ENCODE results near the gene DUSP8. TPM values are rescaled to one million over a fixed set of nuclear protein-coding genes. Genes with fewer than 3 reads are reported as not detected.
A peak's percentile ranks its signal among the peaks of the same experiment; 100 is the strongest.

The DUSP8 gene
- total RNA-seq, 1 donor from 2014 or later = 2.2 TPM

- peak overlapping the region; percentile 42 for H3K4me3 Mint-ChIP-seq (ENCODE audit: unreplicated experiment)
- DNase-seq (ENCODE audit: low spot score) = no peak
- peaks cover 15% of the 10 kb centered on the region for H3K27me3 Mint-ChIP-seq (ENCODE audit: unreplicated experiment)
- no peaks in the 10 kb centered on the region for H3K36me3 Mint-ChIP-seq (ENCODE audit: low read depth, unreplicated experiment)
- H3K4me1 Mint-ChIP-seq (ENCODE audit: unreplicated experiment) = peaks cover 3% of the 10 kb centered on the region
- H3K9me3 Mint-ChIP-seq (ENCODE audit: unreplicated experiment) = no peaks in the 10 kb centered on the region
- TF ChIP-seq CTCF (IDR thresholded peaks at IDR 0.05; ENCODE audit: unreplicated experiment) = no peak
- H3K27ac Mint-ChIP-seq (ENCODE audit: unreplicated experiment) = no peak overlapping the region
Observed at GRCh38 chr11:1570531-1570895, 1.6 kb downstream of the DUSP8 start.

- H3K9me3 Mint-ChIP-seq (ENCODE audit: unreplicated experiment) = no peaks in the 10 kb centered on the region
- H3K4me3 Mint-ChIP-seq (ENCODE audit: unreplicated experiment) = no peak overlapping the region
- no peaks in the 10 kb centered on the region for H3K36me3 Mint-ChIP-seq (ENCODE audit: low read depth, unreplicated experiment)
- H3K27ac Mint-ChIP-seq (ENCODE audit: unreplicated experiment) = no peak overlapping the region
- TF ChIP-seq CTCF (IDR thresholded peaks at IDR 0.05; ENCODE audit: unreplicated experiment) = no peak
- peak; percentile 6 for DNase-seq (ENCODE audit: low spot score)
- H3K27me3 Mint-ChIP-seq (ENCODE audit: unreplicated experiment) = peaks cover 15% of the 10 kb centered on the region
- H3K4me1 Mint-ChIP-seq (ENCODE audit: unreplicated experiment) = peaks cover 2% of the 10 kb centered on the region
Observed at GRCh38 chr11:1570001-1570453, 2.0 kb downstream of the DUSP8 start.

- no peaks in the 10 kb centered on the region for H3K4me1 Mint-ChIP-seq (ENCODE audit: unreplicated experiment)
Observed at GRCh38 chr11:1569251-1569780, 2.8 kb downstream of the DUSP8 start.

GRCh38 chr11:1568441-1568911 lies 3.6 kb downstream of the DUSP8 start:
- H3K36me3 Mint-ChIP-seq (ENCODE audit: low read depth, unreplicated experiment) = no peaks in the 10 kb centered on the region
- DNase-seq (ENCODE audit: low spot score) = peak; percentile 14
- no peak overlapping the region for H3K4me3 Mint-ChIP-seq (ENCODE audit: unreplicated experiment)
- H3K4me1 Mint-ChIP-seq (ENCODE audit: unreplicated experiment) = no peaks in the 10 kb centered on the region
- no peak overlapping the region for H3K27ac Mint-ChIP-seq (ENCODE audit: unreplicated experiment)
- TF ChIP-seq CTCF (IDR thresholded peaks at IDR 0.05; ENCODE audit: unreplicated experiment) = no peak
- no peaks in the 10 kb centered on the region for H3K9me3 Mint-ChIP-seq (ENCODE audit: unreplicated experiment)
- peaks cover 15% of the 10 kb centered on the region for H3K27me3 Mint-ChIP-seq (ENCODE audit: unreplicated experiment)

More at GRCh38 chr11:1569251-1569780, 2.8 kb downstream of the DUSP8 start:
- H3K27ac Mint-ChIP-seq (ENCODE audit: unreplicated experiment) = no peak overlapping the region
- no peak overlapping the region for H3K4me3 Mint-ChIP-seq (ENCODE audit: unreplicated experiment)
- no peak for DNase-seq (ENCODE audit: low spot score)
- no peaks in the 10 kb centered on the region for H3K9me3 Mint-ChIP-seq (ENCODE audit: unreplicated experiment)
- no peak for TF ChIP-seq CTCF (IDR thresholded peaks at IDR 0.05; ENCODE audit: unreplicated experiment)
- H3K27me3 Mint-ChIP-seq (ENCODE audit: unreplicated experiment) = peaks cover 15% of the 10 kb centered on the region
- H3K36me3 Mint-ChIP-seq (ENCODE audit: low read depth, unreplicated experiment) = no peaks in the 10 kb centered on the region

GRCh38 chr11:1567721-1568100 lies 4.4 kb downstream of the DUSP8 start:
- H3K9me3 Mint-ChIP-seq (ENCODE audit: unreplicated experiment) = no peaks in the 10 kb centered on the region
- no peaks in the 10 kb centered on the region for H3K36me3 Mint-ChIP-seq (ENCODE audit: low read depth, unreplicated experiment)
- DNase-seq (ENCODE audit: low spot score) = no peak
- H3K27ac Mint-ChIP-seq (ENCODE audit: unreplicated experiment) = no peak overlapping the region
- H3K4me1 Mint-ChIP-seq (ENCODE audit: unreplicated experiment) = no peaks in the 10 kb centered on the region
- H3K4me3 Mint-ChIP-seq (ENCODE audit: unreplicated experiment) = no peak overlapping the region
- no peak for TF ChIP-seq CTCF (IDR thresholded peaks at IDR 0.05; ENCODE audit: unreplicated experiment)
- peaks cover 17% of the 10 kb centered on the region for H3K27me3 Mint-ChIP-seq (ENCODE audit: unreplicated experiment)
